Middle frontal gyrus (tissue), 1 donor: ENCODE data around the gene SYT15.
"Not testable (repeated sequence)": the region's sequence is repeated elsewhere in the genome, so short reads cannot be mapped to it uniquely, and the experiment has no call there.

Experiments used
- DNase-seq: peaks from one replicate; pipeline ENCODE4 v3.0.0-alpha.2; 2015; ENCODE audit warnings: low spot score; ENCODE audit errors: extremely low spot score

Gene SYT15

DNA sequence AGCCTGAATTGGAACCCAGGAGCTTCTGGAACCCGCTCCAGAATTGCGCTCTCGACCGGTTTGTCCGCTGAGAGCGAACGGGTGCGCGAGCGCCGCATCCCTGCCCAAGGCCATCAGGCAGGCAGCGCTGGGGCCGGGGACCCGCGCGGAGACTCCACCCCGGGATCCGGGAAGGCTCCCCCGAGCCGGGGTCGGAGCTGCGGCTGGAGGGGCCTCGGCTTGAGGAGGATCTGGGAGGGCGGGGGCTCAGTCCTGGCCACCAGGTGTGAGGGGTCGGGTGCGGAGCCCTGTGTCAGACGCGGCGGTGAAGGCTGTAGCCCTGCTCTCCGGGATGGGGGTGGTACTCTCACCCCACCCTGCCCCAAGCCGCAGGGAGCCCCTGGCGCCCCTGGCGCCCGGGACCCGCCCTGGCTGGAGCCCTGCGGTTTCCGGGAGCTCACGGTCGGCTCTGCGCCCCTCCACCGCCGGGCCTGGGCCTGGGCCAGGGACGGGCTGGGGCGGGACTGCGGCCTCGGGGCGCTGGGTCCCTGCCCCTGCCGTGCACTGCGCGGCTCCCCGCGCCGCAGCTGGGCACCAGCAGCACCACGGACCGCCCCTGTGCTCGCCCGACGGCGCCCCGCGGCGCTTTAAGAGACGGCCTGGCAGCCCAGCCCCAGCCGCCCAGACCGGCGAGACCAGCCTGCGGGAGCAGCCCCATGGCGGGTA, at the start of gene SYT15:
Gene SYT15 (plus strand): TSS at position 655 of the 705 bp plus-strand sequence. CDS start 41 bp downstream, at position 696.
- not testable (repeated sequence) for DNase-seq

DNA sequence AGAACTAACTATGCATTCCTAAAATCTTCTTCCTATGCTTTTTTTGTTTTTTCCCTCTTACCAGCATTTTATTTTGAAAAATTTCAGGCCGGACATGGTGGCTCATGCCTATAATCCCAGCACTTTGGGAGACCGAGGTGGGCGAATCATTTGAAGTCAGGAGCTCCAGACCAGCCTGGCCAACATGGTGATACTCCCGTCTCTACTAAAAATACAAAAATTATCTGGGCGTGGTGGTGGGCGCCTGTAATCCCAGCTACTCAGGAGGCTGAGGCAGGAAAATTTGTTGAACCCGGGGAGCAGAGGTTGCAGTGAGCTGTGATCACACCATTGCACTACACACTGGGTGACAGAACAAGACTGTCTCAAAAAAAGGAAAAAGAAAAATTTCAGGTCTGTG, 49.2 kb upstream of the SYT15 start:
- not testable (repeated sequence) for DNase-seq

DNA sequence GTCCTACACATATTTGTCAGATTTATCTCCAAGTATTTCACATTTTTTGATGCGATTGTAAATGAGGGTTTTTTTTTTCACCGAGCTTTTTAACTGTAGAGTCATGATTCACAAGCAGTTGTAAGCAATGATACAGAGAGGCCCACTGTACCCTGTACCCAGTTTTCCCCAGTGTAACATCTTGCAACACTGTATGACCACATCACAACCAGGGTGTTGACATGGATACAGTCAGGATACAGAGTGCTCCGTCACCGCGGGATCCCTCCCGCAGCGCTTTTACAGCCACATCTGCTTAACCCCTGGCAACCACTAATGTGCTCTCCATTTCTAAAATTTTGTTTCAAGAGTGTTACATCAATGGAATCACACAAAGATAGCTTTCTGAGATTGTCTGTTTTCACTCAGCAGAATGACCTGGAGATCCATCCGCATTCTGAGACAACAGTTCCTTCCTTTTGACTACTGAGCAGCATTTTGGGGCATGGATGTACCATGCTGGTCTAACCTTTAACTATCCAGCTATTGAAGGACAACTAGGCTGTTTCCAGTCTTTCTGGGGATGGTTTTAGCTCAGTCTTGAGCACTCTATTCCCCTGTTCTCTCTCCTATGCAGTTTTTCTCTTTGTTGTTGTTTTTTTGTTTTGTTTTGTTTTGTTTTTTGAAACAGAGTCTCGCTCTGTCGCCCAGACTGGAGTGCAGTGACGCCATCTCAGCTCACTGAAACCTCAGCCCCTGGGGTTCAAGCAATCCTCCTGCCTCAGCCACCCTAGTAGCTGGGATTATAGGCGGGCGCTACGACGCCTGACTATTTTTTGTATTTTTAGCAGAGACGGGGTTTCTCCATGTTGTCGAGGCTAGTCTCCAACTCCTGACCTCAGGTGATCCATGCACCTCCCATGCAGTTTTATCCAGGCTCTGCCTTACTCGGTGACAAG, 48.4 kb upstream of the SYT15 start:
- no peak for DNase-seq

GRCh38 chr10:46532256-46532655, 46.7 kb upstream of the SYT15 start:
- DNase-seq = not testable (repeated sequence)

DNA sequence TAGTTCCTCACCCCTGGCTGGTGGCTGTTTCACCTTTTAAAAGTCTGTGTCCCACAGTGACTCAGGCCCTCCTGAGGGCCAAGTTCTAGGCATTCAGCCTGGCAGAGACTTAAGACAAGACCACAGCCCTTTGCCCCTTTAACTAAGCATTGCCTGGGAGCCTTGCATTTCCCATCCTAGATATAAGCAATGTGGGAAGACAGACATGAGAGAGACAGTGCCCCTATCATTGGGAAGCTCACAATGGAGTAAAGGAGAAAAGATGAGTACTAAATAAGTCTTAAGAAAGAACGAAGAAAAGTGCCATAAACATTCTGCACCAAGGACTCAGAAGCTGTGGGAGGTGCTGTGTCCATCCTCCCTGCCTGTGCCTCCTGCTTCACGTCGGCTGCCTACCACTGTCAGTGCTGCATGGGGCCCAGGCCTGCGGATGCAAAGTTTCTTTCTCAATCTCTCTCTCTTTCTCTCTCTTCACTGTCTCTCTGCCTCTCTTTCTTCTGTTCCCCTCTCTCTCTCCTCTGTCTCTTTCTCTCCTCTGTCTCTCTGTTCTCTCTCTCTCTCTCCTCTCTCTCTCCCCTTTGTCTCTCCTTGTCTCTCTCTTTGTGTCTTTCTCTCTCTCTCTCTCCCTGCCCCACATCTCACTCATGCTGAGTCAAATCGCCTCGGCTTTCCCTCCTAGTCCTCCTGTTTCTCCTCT, 44.0 kb upstream of the SYT15 start:
- no peak for DNase-seq

GRCh38 chr10:46536171-46536570, 42.8 kb upstream of the SYT15 start:
- DNase-seq = no peak

GRCh38 chr10:46536781-46537180, 42.1 kb upstream of the SYT15 start:
- no peak for DNase-seq

DNA sequence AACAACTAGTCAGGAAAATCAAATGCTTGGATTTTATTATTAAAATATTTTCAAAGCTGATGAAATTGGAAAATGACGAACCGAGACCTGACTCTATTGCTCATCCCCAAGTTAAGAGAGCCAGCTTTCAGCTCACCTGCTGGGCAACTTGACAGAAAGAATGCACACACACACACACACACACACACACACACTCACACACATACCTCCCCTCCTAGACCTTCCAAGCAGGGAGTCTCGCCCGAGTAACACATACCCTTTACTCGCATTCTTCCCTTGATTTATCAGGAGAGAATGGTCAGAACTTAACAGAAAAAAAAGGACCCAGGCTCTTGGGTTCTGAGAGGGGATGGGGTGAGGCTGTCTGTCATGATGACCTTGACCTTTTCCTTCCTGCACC, 41.6 kb upstream of the SYT15 start:
- DNase-seq = no peak

DNA sequence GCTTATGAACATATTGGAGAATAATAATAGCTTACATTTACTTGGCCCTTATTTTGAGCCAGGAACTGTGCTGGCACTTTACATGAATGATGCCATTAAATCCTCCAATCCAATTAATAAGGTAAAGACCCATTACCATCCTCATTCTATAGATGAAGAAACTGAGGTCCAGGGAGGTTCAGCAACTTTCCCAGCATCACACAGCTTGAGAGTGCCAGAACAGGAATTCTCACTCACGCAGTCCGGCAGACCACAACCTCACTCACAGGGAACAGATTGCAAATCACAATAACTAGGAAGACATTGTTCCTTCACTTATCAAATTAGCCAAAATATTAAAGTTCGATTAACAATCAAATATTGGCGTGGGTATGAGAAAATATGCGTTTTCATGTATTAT, 40.8 kb upstream of the SYT15 start:
- no peak for DNase-seq

GRCh38 chr10:46538717-46539426, 40.1 kb upstream of the SYT15 start:
- DNase-seq = no peak

- no peak for DNase-seq
These were observed 39.1 kb upstream of the SYT15 start for GRCh38 chr10:46539596-46540411.

DNA sequence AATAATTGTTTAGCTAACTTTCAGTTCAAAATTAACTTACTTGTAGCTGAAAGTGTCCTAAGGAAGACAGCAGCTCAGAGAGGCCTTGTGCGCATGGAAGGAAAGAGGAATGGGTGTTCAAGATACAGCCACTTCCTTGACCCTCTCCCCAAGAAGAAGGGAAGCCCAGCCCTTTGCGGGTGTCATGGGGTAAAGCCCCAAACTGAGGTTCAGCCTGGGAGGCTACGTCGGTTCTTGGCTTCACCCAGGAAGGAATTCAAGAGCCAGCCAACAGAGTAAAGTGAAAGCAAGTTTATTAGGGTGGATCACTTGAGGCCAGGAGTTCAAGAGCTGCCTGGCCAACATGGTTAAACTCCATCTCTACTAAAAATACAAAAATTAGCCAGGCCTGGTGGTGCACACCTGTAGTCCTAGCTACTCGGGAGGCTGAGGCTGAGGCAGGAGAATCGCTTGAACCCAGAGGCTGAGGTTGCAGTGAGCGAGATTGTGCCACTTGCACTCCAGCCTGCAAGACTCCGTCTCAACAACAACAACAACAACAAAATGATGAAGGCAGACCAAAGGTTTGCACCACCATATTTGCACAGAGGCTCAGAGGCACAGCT, 38.4 kb upstream of the SYT15 start:
- no peak for DNase-seq

DNA sequence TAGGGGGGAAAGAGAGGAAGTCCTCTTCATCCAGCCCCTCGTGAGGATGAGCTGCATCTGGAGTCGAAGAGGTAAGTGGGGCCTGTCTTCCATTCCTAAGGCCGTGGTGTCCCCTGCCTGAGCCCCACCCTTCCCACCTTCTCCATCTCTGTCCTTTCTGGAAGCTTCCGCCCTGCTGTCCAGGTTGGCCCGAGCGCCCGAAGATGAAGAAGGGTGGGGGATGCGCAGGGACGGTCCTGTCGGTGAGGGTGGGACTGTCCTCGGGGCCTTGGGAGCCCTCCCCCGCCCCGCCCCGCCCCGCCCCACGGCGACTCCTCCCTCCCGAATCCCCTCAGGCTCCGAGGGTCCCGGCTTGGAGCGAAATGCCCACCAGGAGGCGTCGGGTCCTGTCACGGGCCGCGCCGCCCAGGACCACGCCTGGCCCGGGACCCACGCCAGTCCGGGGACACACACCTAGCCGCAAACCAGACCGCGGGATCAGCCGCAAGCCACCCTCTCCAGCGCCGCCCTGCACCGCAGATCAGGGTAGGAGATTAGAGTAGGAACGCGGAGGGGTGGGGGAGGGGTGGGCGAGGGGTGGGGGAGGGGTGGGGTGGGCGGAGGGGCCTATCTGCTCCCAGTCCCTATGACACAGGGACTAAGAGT, 37.8 kb upstream of the SYT15 start:
- DNase-seq = no peak

GRCh38 chr10:46541735-46542566, 37.0 kb upstream of the SYT15 start:
- DNase-seq = no peak

- no peak for DNase-seq
These were observed 36.1 kb upstream of the SYT15 start for GRCh38 chr10:46542567-46543465.

DNA sequence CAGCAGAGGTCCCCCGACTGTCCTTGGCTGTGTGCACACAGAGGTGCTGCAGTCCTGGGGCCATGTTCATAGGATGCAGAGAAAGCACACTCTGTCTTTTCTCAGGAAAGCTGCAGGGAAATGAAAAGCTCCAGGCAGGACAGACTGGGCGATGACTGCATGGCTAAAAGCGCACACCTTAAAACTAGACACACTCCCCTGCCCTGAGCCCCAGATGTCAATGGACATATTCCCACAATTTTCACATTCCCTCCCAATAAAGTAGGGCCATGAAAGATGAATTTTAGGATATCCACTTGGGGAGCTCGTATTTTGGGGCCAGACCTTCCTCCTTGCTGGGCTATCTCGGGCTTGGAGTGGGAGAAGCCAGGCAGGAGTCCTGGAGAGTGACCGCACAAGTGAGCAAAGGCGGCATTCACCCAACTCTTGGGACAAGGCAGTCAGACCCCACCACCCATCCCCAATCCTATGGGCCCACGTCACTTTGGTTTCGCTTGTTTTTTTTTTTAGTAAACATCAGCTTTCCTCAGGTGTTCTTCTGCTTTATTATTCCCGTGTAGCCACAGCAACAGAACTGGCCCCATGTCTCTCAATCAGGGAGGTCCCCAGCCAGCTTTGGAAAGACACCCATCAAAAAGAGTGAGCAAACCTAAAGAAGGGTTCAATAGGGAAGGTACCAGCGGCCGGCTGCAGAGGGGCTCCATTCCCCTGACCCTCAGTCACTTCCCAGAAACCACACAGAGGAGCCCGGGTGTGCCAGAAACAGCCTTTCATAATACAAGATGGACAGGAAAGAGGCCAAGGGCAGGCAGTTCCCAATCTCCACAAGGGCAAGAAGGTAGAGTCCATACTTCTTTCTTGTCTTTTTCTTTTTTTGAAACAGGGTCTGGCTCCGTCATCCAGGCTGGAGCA, 35.2 kb upstream of the SYT15 start:
- DNase-seq = no peak
